T-helper 9 cell (primary cell): Measurements from ENCODE around the gene ACOT7.

Source experiments
- DNase-seq: peaks from one replicate; pipeline ENCODE4 v3.0.0-alpha.2; 2020

The ACOT7 gene

GRCh38 chr1:6245869-6246496 is 147.6 kb downstream of the ACOT7 start:
- DNase-seq, result peak; percentile 25

GRCh38 chr1:6245086-6245868 is 148.3 kb downstream of the ACOT7 start:
- peak; percentile 81 for DNase-seq

GRCh38 chr1:6244401-6245049 is 149.0 kb downstream of the ACOT7 start:
- no peak for DNase-seq

GRCh38 chr1:6243993-6244392 is 149.6 kb downstream of the ACOT7 start, which contains the start of gene HES3:
Gene HES3 (plus strand): TSS chr1:6244179. CDS start chr1:6244366, 187 bp downstream.
- no peak for DNase-seq

- DNase-seq, result no peak
Observed at GRCh38 chr1:6243053-6243834, 150.3 kb downstream of the ACOT7 start.

- no peak for DNase-seq
Observed at GRCh38 chr1:6241887-6242740, 151.5 kb downstream of the ACOT7 start.

GRCh38 chr1:6241107-6241886 is 152.3 kb downstream of the ACOT7 start:
- DNase-seq, result no peak

- no peak for DNase-seq
Observed at GRCh38 chr1:6239950-6240768, 153.4 kb downstream of the ACOT7 start.

- no peak for DNase-seq
Observed at GRCh38 chr1:6239213-6239752, 154.3 kb downstream of the ACOT7 start.

GRCh38 chr1:6237093-6237492 is 156.5 kb downstream of the ACOT7 start:
- DNase-seq, result no peak

- no peak for DNase-seq
Observed at GRCh38 chr1:6235296-6235677, 158.3 kb downstream of the ACOT7 start.

- no peak for DNase-seq
Observed at GRCh38 chr1:6234502-6235295, 158.9 kb downstream of the ACOT7 start.

GRCh38 chr1:6233376-6233775 is 160.2 kb downstream of the ACOT7 start:
- DNase-seq, result no peak

GRCh38 chr1:6225651-6226050 is 167.9 kb downstream of the ACOT7 start:
- DNase-seq, result no peak

GRCh38 chr1:6224718-6225117 is 168.8 kb downstream of the ACOT7 start:
- no peak for DNase-seq

- DNase-seq, result no peak
Observed at GRCh38 chr1:6223617-6224016, 169.9 kb downstream of the ACOT7 start.

- DNase-seq, result no peak
Observed at GRCh38 chr1:6222636-6223035, 170.9 kb downstream of the ACOT7 start.

GRCh38 chr1:6221210-6221784 is 172.3 kb downstream of the ACOT7 start:
- DNase-seq, result no peak

GRCh38 chr1:6220236-6220635 is 173.3 kb downstream of the ACOT7 start:
- DNase-seq, result no peak
